Keratinocyte (primary cell): ENCODE data around the gene CCDC80.

ENCODE experiments used
- EZH2 ChIP-seq: IDR thresholded peaks from one replicate; pipeline ENCODE4 v1.6.1; 2012; ENCODE audit warnings: inconsistent platforms, mild to moderate bottlenecking, low read length, moderate library complexity
- TF ChIP-seq, protein P1 (sequence below), 3 experiments: IDR thresholded peaks in 1 of 3; conservative IDR thresholded peaks in 1 of 3; optimal IDR thresholded peaks in 1 of 3; 2 replicates in 2 of 3; 3 replicates in 1 of 3; pipeline versions ENCODE3 to v1.5.1; 2011; ENCODE audit warnings: low read length in 3 of 3, mild to moderate bottlenecking in 3 of 3, moderate library complexity in 2 of 3, control low read depth in 1 of 3, inconsistent platforms in 1 of 3; ENCODE audit not compliant: insufficient read depth in 2 of 3; ENCODE audit errors: extremely low read depth in 1 of 3

DNA sequence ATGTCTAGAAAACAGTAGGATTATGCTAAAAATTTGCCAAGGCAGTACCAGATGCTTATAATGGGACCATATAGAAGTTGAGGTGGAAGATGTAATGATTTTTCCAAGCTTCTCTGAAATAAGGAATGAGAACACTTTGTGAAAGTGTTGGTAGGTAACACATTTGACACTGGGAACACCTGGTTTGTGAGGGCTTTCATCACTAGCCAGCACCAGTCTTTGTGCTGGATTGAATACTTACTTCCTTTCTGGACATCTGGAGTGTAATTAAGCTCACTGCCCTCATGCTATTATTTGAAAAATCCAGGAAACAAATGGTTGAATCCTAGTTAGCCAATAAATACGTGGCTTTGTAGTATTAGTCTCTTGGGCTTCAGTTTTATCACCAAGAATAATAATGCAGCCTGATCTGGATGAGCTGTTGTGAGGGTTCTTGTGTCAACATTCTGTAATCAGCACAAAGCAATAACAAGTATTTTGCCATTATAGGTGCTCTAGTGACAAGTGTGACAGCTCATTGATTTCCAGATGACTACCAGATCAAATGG is 12.9 kb downstream of the CCDC80 start:
- no peak for TF ChIP-seq EZH2
- TF ChIP-seq, protein P1, sequence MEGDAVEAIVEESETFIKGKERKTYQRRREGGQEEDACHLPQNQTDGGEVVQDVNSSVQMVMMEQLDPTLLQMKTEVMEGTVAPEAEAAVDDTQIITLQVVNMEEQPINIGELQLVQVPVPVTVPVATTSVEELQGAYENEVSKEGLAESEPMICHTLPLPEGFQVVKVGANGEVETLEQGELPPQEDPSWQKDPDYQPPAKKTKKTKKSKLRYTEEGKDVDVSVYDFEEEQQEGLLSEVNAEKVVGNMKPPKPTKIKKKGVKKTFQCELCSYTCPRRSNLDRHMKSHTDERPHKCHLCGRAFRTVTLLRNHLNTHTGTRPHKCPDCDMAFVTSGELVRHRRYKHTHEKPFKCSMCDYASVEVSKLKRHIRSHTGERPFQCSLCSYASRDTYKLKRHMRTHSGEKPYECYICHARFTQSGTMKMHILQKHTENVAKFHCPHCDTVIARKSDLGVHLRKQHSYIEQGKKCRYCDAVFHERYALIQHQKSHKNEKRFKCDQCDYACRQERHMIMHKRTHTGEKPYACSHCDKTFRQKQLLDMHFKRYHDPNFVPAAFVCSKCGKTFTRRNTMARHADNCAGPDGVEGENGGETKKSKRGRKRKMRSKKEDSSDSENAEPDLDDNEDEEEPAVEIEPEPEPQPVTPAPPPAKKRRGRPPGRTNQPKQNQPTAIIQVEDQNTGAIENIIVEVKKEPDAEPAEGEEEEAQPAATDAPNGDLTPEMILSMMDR (optimal IDR thresholded peaks at IDR 0.05 in 1 of 3, IDR thresholded peaks at IDR 0.05 in 1 of 3, conservative IDR thresholded peaks at IDR 0.05 in 1 of 3; ENCODE audit: extremely low read depth in 1 of 3, insufficient read depth in 2 of 3, low read length in 3 of 3), result no peak
